H9 (cell line): Measurements from ENCODE around the gene MPZL3. TPM values are rescaled to one million over a fixed set of nuclear protein-coding genes. Genes with fewer than 3 reads are reported as not detected.

ENCODE experiments used
- DNase-seq: peaks from one replicate; pipeline ENCODE4 v3.0.0-alpha.2; 2017
- H2AFZ ChIP-seq: one replicate; pipeline ENCODE4 v1.6.1; 2013; ENCODE audit warnings: mild to moderate bottlenecking, low read length, control low read depth, moderate library complexity
- H2AK5ac ChIP-seq: 2 replicates; pipeline ENCODE4 v1.6.1; 2013; ENCODE audit warnings: low read length, control low read depth, mixed read lengths; ENCODE audit not compliant: insufficient read length
- H2BK120ac ChIP-seq: one replicate; pipeline ENCODE4 v1.6.1; 2013; ENCODE audit warnings: low read depth, mild to moderate bottlenecking, low read length, control low read depth, inconsistent platforms; ENCODE audit not compliant: poor library complexity, severe bottlenecking
- H2BK12ac ChIP-seq: 2 replicates; pipeline ENCODE4 v1.6.1; 2013; ENCODE audit warnings: low read length, control low read depth, mixed read lengths, low read depth; ENCODE audit not compliant: insufficient read length
- H2BK15ac ChIP-seq: 2 replicates; pipeline ENCODE4 v1.6.1; 2013; ENCODE audit warnings: low read depth, low read length, control low read depth
- H2BK20ac ChIP-seq: one replicate; pipeline ENCODE4 v1.6.1; 2013; ENCODE audit warnings: low read depth, mild to moderate bottlenecking, low read length, control low read depth, inconsistent platforms; ENCODE audit not compliant: poor library complexity, severe bottlenecking
- H2BK5ac ChIP-seq: 2 replicates; pipeline ENCODE4 v1.6.1; 2013; ENCODE audit warnings: low read length, control low read depth, mixed read lengths; ENCODE audit not compliant: insufficient read length
- H3K14ac ChIP-seq: 2 replicates; pipeline ENCODE4 v1.6.1; 2013; ENCODE audit warnings: low read length, control low read depth; ENCODE audit not compliant: insufficient read depth
- H3K18ac ChIP-seq: 2 replicates; pipeline ENCODE4 v1.6.1; 2013; ENCODE audit warnings: low read depth, mild to moderate bottlenecking, mixed read lengths, low read length, control low read depth; ENCODE audit not compliant: insufficient read length
- H3K23ac ChIP-seq: 2 replicates; pipeline ENCODE4 v1.6.1; 2013; ENCODE audit warnings: low read length, control low read depth, mixed read lengths, low read depth; ENCODE audit not compliant: insufficient read length
- H3K23me2 ChIP-seq: 2 replicates; pipeline ENCODE4 v1.6.1; 2013; ENCODE audit warnings: low read depth, mild to moderate bottlenecking, mixed read lengths, low read length, control low read depth; ENCODE audit not compliant: insufficient read length, poor library complexity, severe bottlenecking
- H3K27ac ChIP-seq: 2 replicates; pipeline ENCODE4 v1.5.1; 2013; ENCODE audit warnings: low read length, control low read depth, mixed read lengths, low read depth; ENCODE audit not compliant: insufficient read length
- H3K27me3 ChIP-seq: 2 replicates; pipeline ENCODE4 v1.6.1; 2013; ENCODE audit warnings: low read length, control low read depth, inconsistent platforms; ENCODE audit not compliant: insufficient read depth
- H3K4ac ChIP-seq: 2 replicates; pipeline ENCODE4 v1.6.1; 2013; ENCODE audit warnings: low read depth, mild to moderate bottlenecking, control low read depth, inconsistent platforms, low read length, moderate library complexity
- H3K4me1 ChIP-seq: 2 replicates; pipeline ENCODE4 v1.6.1; 2013; ENCODE audit warnings: low read length, control low read depth, inconsistent platforms; ENCODE audit not compliant: insufficient read depth
- H3K4me2 ChIP-seq: 2 replicates; pipeline ENCODE4 v1.6.1; 2013; ENCODE audit warnings: low read length, control low read depth, mixed read lengths; ENCODE audit not compliant: insufficient read length, insufficient read depth
- H3K56ac ChIP-seq: 2 replicates; pipeline ENCODE4 v1.6.1; 2013; ENCODE audit warnings: low read depth, mild to moderate bottlenecking, mixed read lengths, low read length, control low read depth; ENCODE audit not compliant: insufficient read length
- H3K79me1 ChIP-seq: 2 replicates; pipeline ENCODE4 v1.6.1; 2013; ENCODE audit warnings: low read depth, mild to moderate bottlenecking, moderate library complexity, low read length, control low read depth, inconsistent platforms; ENCODE audit not compliant: insufficient read depth, poor library complexity, severe bottlenecking
- H3K79me2 ChIP-seq: 2 replicates; pipeline ENCODE4 v1.6.1; 2013; ENCODE audit warnings: low read length, control low read depth, inconsistent platforms; ENCODE audit not compliant: insufficient read depth
- H3K9ac ChIP-seq: 2 replicates; pipeline ENCODE4 v1.6.1; 2013; ENCODE audit warnings: low read length, control low read depth, mixed read lengths; ENCODE audit not compliant: insufficient read length; ENCODE audit errors: extremely low read depth
- H3K9me3 ChIP-seq: one replicate; pipeline ENCODE4 v1.6.1; 2013; ENCODE audit warnings: low read depth, low read length, inconsistent platforms; ENCODE audit not compliant: control insufficient read depth
- H3T11ph ChIP-seq: one replicate; pipeline ENCODE4 v1.6.1; 2013; ENCODE audit warnings: mild to moderate bottlenecking, low read length, control low read depth, inconsistent platforms
- H4K20me1 ChIP-seq: one replicate; pipeline ENCODE4 v1.6.1; 2013; ENCODE audit not compliant: control insufficient read depth, insufficient read length, insufficient read depth
- H4K5ac ChIP-seq: 2 replicates; pipeline ENCODE4 v1.6.1; 2013; ENCODE audit warnings: low read depth, mild to moderate bottlenecking, mixed read lengths, low read length, control low read depth; ENCODE audit not compliant: insufficient read length
- H4K8ac ChIP-seq: replicated peaks from 2 replicates; pipeline ENCODE4 v1.6.1; 2013; ENCODE audit warnings: low read length, control low read depth, mixed read lengths, low read depth; ENCODE audit not compliant: insufficient read length
- H4K91ac ChIP-seq: 2 replicates; pipeline ENCODE4 v1.6.1; 2013; ENCODE audit warnings: low read depth, mild to moderate bottlenecking, moderate library complexity, mixed read lengths, low read length, control low read depth; ENCODE audit not compliant: insufficient read length
- H3K27ac Mint-ChIP-seq, 3 experiments: 2 replicates in 2 of 3; 3 replicates in 1 of 3; pipeline ENCODE4 v1.8.0; 2020 to 2021; ENCODE audit warnings: mixed read lengths in 3 of 3, mild to moderate bottlenecking in 1 of 3, moderate library complexity in 1 of 3
- H3K27me3 Mint-ChIP-seq: 2 replicates; pipeline ENCODE4 v1.8.0; 2021; ENCODE audit warnings: low read depth, mild to moderate bottlenecking, moderate library complexity, mixed read lengths
- H3K36me3 Mint-ChIP-seq, 3 experiments: 2 replicates in 2 of 3; 3 replicates in 1 of 3; pipeline ENCODE4 v1.8.0; 2020 to 2021; ENCODE audit warnings: low read depth in 3 of 3, mixed read lengths in 3 of 3; ENCODE audit not compliant: insufficient read depth in 1 of 3
- H3K4me1 Mint-ChIP-seq, 2 experiments: 2 replicates each; pipeline ENCODE4 v1.8.0; 2020; ENCODE audit warnings: mixed read lengths in 2 of 2
- H3K4me3 Mint-ChIP-seq, 2 experiments: 2 replicates in 1 of 2; 3 replicates in 1 of 2; pipeline ENCODE4 v1.8.0; 2020 to 2021; ENCODE audit warnings: mild to moderate bottlenecking in 2 of 2, mixed read lengths in 2 of 2, moderate library complexity in 1 of 2
- H3K9me3 Mint-ChIP-seq, 2 experiments: 2 replicates in 1 of 2; 3 replicates in 1 of 2; pipeline ENCODE4 v1.8.0; 2020; ENCODE audit warnings: mild to moderate bottlenecking in 2 of 2, mixed read lengths in 2 of 2, moderate library complexity in 1 of 2
- CTCF ChIP-seq: fragments of 200-600 bp; sonication (generic); conservative IDR thresholded peaks from 3 replicates; pipeline ENCODE4 v1.8.0; 2021; ENCODE audit warnings: antibody characterized with exemption, mild to moderate bottlenecking
- WGBS: extraction: QIAGEN DNeasy Blood & Tissue Kit; methylation state at CpG from one replicate; pipeline ENCODE4 v1.1.7; 2013; ENCODE audit warnings: missing lambda C conversion rate, low lambda C conversion rate, mixed read lengths; ENCODE audit not compliant: insufficient read length; ENCODE audit errors: extremely low coverage; 5-methylcytosine and 5-hydroxymethylcytosine counted together
- total RNA-seq: library from RNA; stranded (reverse); gene quantifications from 2 replicates; pipeline ENCODE4 v1.2.1, GENCODE V29; 2021

Gene MPZL3
- total RNA-seq, 1 experiment from 2014 or later, result 2.6 TPM

DNA sequence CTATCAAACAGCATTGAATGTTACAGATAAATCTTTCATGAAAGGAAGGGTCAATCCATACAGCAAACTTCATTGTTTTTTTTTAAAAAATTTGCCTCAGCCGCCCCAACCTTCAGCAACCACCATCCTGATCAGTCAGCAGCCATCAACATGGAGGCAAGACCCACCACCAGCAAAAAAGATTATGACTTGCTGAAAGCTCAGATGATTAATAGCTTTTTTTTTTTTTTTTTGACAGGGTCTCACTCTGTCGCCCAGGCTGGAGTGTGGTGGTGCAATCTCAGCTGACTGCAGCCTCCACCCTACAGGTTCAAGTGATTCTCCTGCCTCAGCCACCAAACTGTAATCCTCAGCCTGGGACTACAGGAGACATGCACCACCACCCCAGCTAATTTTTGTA, 34.4 kb upstream of the MPZL3 start:
- Histone ChIP-seq H2BK15ac (no peak overlapping the region), H2BK12ac (no peak overlapping the region), H3K4ac (no peak overlapping the region), H3K4me2 (no peak overlapping the region), H2BK120ac (no peak overlapping the region), H3K23ac (no peak overlapping the region), H4K5ac (no peak overlapping the region), H3K23me2 (no peaks in the 10 kb centered on the region), H3K4me1 (no peaks in the 10 kb centered on the region), H4K91ac (no peak overlapping the region), H3K27ac (no peak overlapping the region), H3K9ac (no peak overlapping the region), H4K20me1 (no peaks in the 10 kb centered on the region), H3K14ac (no peak overlapping the region), H4K8ac (no peak overlapping the region), H2BK20ac (no peak overlapping the region), H3K79me2 (no peaks in the 10 kb centered on the region), H2BK5ac (no peak overlapping the region), H3K9me3 (no peaks in the 10 kb centered on the region), H2AK5ac (no peak overlapping the region), H3T11ph (no peak overlapping the region), H3K18ac (no peak overlapping the region), H3K79me1 (no peaks in the 10 kb centered on the region), H2AFZ (no peak overlapping the region), H3K56ac (no peak overlapping the region), H3K27me3 (no peaks in the 10 kb centered on the region)
- Mint-ChIP-seq H3K4me1 (no peaks in the 10 kb centered on the region; a peak in 1 of 4 replicates), H3K9me3 (no peaks in the 10 kb centered on the region), H3K27me3 (peaks cover 37% of the 10 kb centered on the region), H3K27ac (no peak overlapping the region), H3K4me3 (no peak overlapping the region), H3K36me3 (no peaks in the 10 kb centered on the region)
- WGBS, result no CpG with 5 or more reads among the region's 2 CpGs
- TF ChIP-seq CTCF, result no peak
- no peak for DNase-seq
